ENCODE results near the gene FUNDC2. TPM values are rescaled to one million over a fixed set of nuclear protein-coding genes. Genes with fewer than 3 reads are reported as not detected.

FUNDC2 gene
- total and polyA plus RNA-seq, 10 of the 15 experiments (the other 5 are each of a cell fraction or from before 2014, with no cell fraction given), result 70.5 to 353 (median 165) TPM

Other genes with a start within 250 kb of the FUNDC2 start
Only the 7 nearest of the 9 such genes appear.
- gene SMIM9, start 192.2 kb upstream of the FUNDC2 start, total RNA-seq (2014; rRNA removed), result not detected in 2 replicates
- gene SMIM9, start 192.2 kb upstream of the FUNDC2 start, total RNA-seq (2014; rRNA removed; fragmentation: Illumina TruSeq; extraction: Trizol), result not detected in 2 replicates
- not detected in 2 replicates for gene SMIM9, start 192.2 kb upstream of the FUNDC2 start, total RNA-seq (2021)
- not detected in 2 replicates for gene SMIM9, start 192.2 kb upstream of the FUNDC2 start, polyA plus RNA-seq (2011; rRNA removed)
- not detected in 2 replicates for gene SMIM9, start 192.2 kb upstream of the FUNDC2 start, polyA plus RNA-seq (2014; fragmentation: Illumina TruSeq; extraction: Trizol)
- gene SMIM9, start 192.2 kb upstream of the FUNDC2 start, polyA plus RNA-seq (2014; fragmentation: Nextera tagmentation; extraction: Ambion mirVana), result not detected
- not detected in 2 replicates for gene SMIM9, start 192.2 kb upstream of the FUNDC2 start, polyA plus RNA-seq (2014; rRNA removed)
- gene SMIM9, start 192.2 kb upstream of the FUNDC2 start, polyA plus RNA-seq (2016; fragmentation: Nextera tagmentation; extraction: Ambion mirVana), result not detected
- gene F8A1, start 140.5 kb upstream of the FUNDC2 start, total RNA-seq (2014; rRNA removed), result 9.0 and 11.1 TPM in 2 replicates
- 11.8 and 13.5 TPM in 2 replicates for gene F8A1, start 140.5 kb upstream of the FUNDC2 start, total RNA-seq (2014; rRNA removed; fragmentation: Illumina TruSeq; extraction: Trizol)
- 76.4 and 77.8 TPM in 2 replicates for gene F8A1, start 140.5 kb upstream of the FUNDC2 start, total RNA-seq (2021)
- gene F8A1, start 140.5 kb upstream of the FUNDC2 start, polyA plus RNA-seq (2011; rRNA removed), result 4.1 and 7.4 TPM in 2 replicates
- gene F8A1, start 140.5 kb upstream of the FUNDC2 start, polyA plus RNA-seq (2014; fragmentation: Illumina TruSeq; extraction: Trizol), result 64.4 and 64.8 TPM in 2 replicates
- 10 to 100 TPM in 1 of 2 experiments, 1 to 10 TPM in 1; 9.5 to 18.6 TPM for gene F8A1, start 140.5 kb upstream of the FUNDC2 start, polyA plus RNA-seq (2014; fragmentation: Nextera tagmentation; extraction: Ambion mirVana)
- 26.1 and 30.4 TPM in 2 replicates for gene F8A1, start 140.5 kb upstream of the FUNDC2 start, polyA plus RNA-seq (2014; rRNA removed)
- gene F8A1, start 140.5 kb upstream of the FUNDC2 start, polyA plus RNA-seq (2016; fragmentation: Nextera tagmentation; extraction: Ambion mirVana), result 10 to 100 TPM in 1 of 2 experiments, 1 to 10 TPM in 1; 7.0 to 26.4 TPM
- gene F8, start 4.1 kb upstream of the FUNDC2 start, total RNA-seq (2014; rRNA removed), result 5.1 and 5.3 TPM in 2 replicates
- 3.8 and 4.8 TPM in 2 replicates for gene F8, start 4.1 kb upstream of the FUNDC2 start, total RNA-seq (2014; rRNA removed; fragmentation: Illumina TruSeq; extraction: Trizol)
- gene F8, start 4.1 kb upstream of the FUNDC2 start, total RNA-seq (2021), result 4.5 and 5.0 TPM in 2 replicates
- 8.1 and 11.9 TPM in 2 replicates for gene F8, start 4.1 kb upstream of the FUNDC2 start, polyA plus RNA-seq (2011; rRNA removed)
- gene F8, start 4.1 kb upstream of the FUNDC2 start, polyA plus RNA-seq (2014; fragmentation: Illumina TruSeq; extraction: Trizol), result 6.4 and 7.4 TPM in 2 replicates
- 1 to 10 TPM; 3.0 to 3.7 TPM for gene F8, start 4.1 kb upstream of the FUNDC2 start, polyA plus RNA-seq (2014; fragmentation: Nextera tagmentation; extraction: Ambion mirVana)
- 4.1 and 4.9 TPM in 2 replicates for gene F8, start 4.1 kb upstream of the FUNDC2 start, polyA plus RNA-seq (2014; rRNA removed)
- 1 to 10 TPM; 6.1 to 7.1 TPM for gene F8, start 4.1 kb upstream of the FUNDC2 start, polyA plus RNA-seq (2016; fragmentation: Nextera tagmentation; extraction: Ambion mirVana)
- 25.0 and 26.5 TPM in 2 replicates for gene CMC4, start 44.3 kb downstream of the FUNDC2 start, total RNA-seq (2014; rRNA removed)
- 14.0 and 15.6 TPM in 2 replicates for gene CMC4, start 44.3 kb downstream of the FUNDC2 start, total RNA-seq (2014; rRNA removed; fragmentation: Illumina TruSeq; extraction: Trizol)
- gene CMC4, start 44.3 kb downstream of the FUNDC2 start, total RNA-seq (2021), result 10.3 and 10.4 TPM in 2 replicates
- gene CMC4, start 44.3 kb downstream of the FUNDC2 start, polyA plus RNA-seq (2011; rRNA removed), result 27.9 and 30.5 TPM in 2 replicates
- 12.3 and 14.6 TPM in 2 replicates for gene CMC4, start 44.3 kb downstream of the FUNDC2 start, polyA plus RNA-seq (2014; fragmentation: Illumina TruSeq; extraction: Trizol)
- gene CMC4, start 44.3 kb downstream of the FUNDC2 start, polyA plus RNA-seq (2014; fragmentation: Nextera tagmentation; extraction: Ambion mirVana), result 10 to 100 TPM in 1 of 2 experiments, 1 to 10 TPM in 1; 5.8 to 10.4 TPM
- gene CMC4, start 44.3 kb downstream of the FUNDC2 start, polyA plus RNA-seq (2014; rRNA removed), result 33.7 and 36.4 TPM in 2 replicates
- 10 to 100 TPM; 30.0 to 33.4 TPM for gene CMC4, start 44.3 kb downstream of the FUNDC2 start, polyA plus RNA-seq (2016; fragmentation: Nextera tagmentation; extraction: Ambion mirVana)
- gene MTCP1, start 44.3 kb downstream of the FUNDC2 start, total RNA-seq (2014; rRNA removed), result 31.6 and 34.3 TPM in 2 replicates
- gene MTCP1, start 44.3 kb downstream of the FUNDC2 start, total RNA-seq (2014; rRNA removed; fragmentation: Illumina TruSeq; extraction: Trizol), result 20.6 and 25.6 TPM in 2 replicates
- gene MTCP1, start 44.3 kb downstream of the FUNDC2 start, total RNA-seq (2021), result 29.8 and 43.2 TPM in 2 replicates
- 32.8 and 115 TPM in 2 replicates for gene MTCP1, start 44.3 kb downstream of the FUNDC2 start, polyA plus RNA-seq (2011; rRNA removed)
- gene MTCP1, start 44.3 kb downstream of the FUNDC2 start, polyA plus RNA-seq (2014; fragmentation: Illumina TruSeq; extraction: Trizol), result 25.7 and 48.3 TPM in 2 replicates
- 10 to 100 TPM; 30.2 to 52.9 TPM for gene MTCP1, start 44.3 kb downstream of the FUNDC2 start, polyA plus RNA-seq (2014; fragmentation: Nextera tagmentation; extraction: Ambion mirVana)
- gene MTCP1, start 44.3 kb downstream of the FUNDC2 start, polyA plus RNA-seq (2014; rRNA removed), result 15.8 and 16.6 TPM in 2 replicates
- gene MTCP1, start 44.3 kb downstream of the FUNDC2 start, polyA plus RNA-seq (2016; fragmentation: Nextera tagmentation; extraction: Ambion mirVana), result 10 to 100 TPM; 56.5 to 74.0 TPM
- 15.5 and 16.9 TPM in 2 replicates for gene BRCC3, start 44.7 kb downstream of the FUNDC2 start, total RNA-seq (2014; rRNA removed)
- gene BRCC3, start 44.7 kb downstream of the FUNDC2 start, total RNA-seq (2014; rRNA removed; fragmentation: Illumina TruSeq; extraction: Trizol), result 29.1 and 29.9 TPM in 2 replicates
- 25.7 and 30.7 TPM in 2 replicates for gene BRCC3, start 44.7 kb downstream of the FUNDC2 start, total RNA-seq (2021)
- gene BRCC3, start 44.7 kb downstream of the FUNDC2 start, polyA plus RNA-seq (2011; rRNA removed), result 43.0 and 50.7 TPM in 2 replicates
- 41.1 and 50.1 TPM in 2 replicates for gene BRCC3, start 44.7 kb downstream of the FUNDC2 start, polyA plus RNA-seq (2014; fragmentation: Illumina TruSeq; extraction: Trizol)
- gene BRCC3, start 44.7 kb downstream of the FUNDC2 start, polyA plus RNA-seq (2014; fragmentation: Nextera tagmentation; extraction: Ambion mirVana), result 10 to 100 TPM; 29.5 to 40.6 TPM
- gene BRCC3, start 44.7 kb downstream of the FUNDC2 start, polyA plus RNA-seq (2014; rRNA removed), result 20.5 and 21.9 TPM in 2 replicates
- gene BRCC3, start 44.7 kb downstream of the FUNDC2 start, polyA plus RNA-seq (2016; fragmentation: Nextera tagmentation; extraction: Ambion mirVana), result 10 to 100 TPM; 53.0 to 57.5 TPM
- gene VBP1, start 189.6 kb downstream of the FUNDC2 start, total RNA-seq (2014; rRNA removed), result 60.9 and 87.6 TPM in 2 replicates
- gene VBP1, start 189.6 kb downstream of the FUNDC2 start, total RNA-seq (2014; rRNA removed; fragmentation: Illumina TruSeq; extraction: Trizol), result 93.2 and 97.0 TPM in 2 replicates
- gene VBP1, start 189.6 kb downstream of the FUNDC2 start, total RNA-seq (2021), result 67.9 and 71.0 TPM in 2 replicates
- 81.9 and 155 TPM in 2 replicates for gene VBP1, start 189.6 kb downstream of the FUNDC2 start, polyA plus RNA-seq (2011; rRNA removed)
- 107 and 161 TPM in 2 replicates for gene VBP1, start 189.6 kb downstream of the FUNDC2 start, polyA plus RNA-seq (2014; fragmentation: Illumina TruSeq; extraction: Trizol)
- gene VBP1, start 189.6 kb downstream of the FUNDC2 start, polyA plus RNA-seq (2014; fragmentation: Nextera tagmentation; extraction: Ambion mirVana), result 100 to 1,000 TPM; 140 to 182 TPM
- 40.9 and 56.4 TPM in 2 replicates for gene VBP1, start 189.6 kb downstream of the FUNDC2 start, polyA plus RNA-seq (2014; rRNA removed)
- gene VBP1, start 189.6 kb downstream of the FUNDC2 start, polyA plus RNA-seq (2016; fragmentation: Nextera tagmentation; extraction: Ambion mirVana), result 100 to 1,000 TPM; 141 to 161 TPM